Measurements from ENCODE around the gene ECM1.

The ECM1 gene

GRCh38 chr1:150558761-150559655, 51.1 kb downstream of the ECM1 start:
- no peak for DNase-seq (ENCODE audit: low read depth in 3 of 3)

GRCh38 chr1:150559656-150560010, 51.7 kb downstream of the ECM1 start:
- no peak for DNase-seq (ENCODE audit: low read depth in 3 of 3)

DNA sequence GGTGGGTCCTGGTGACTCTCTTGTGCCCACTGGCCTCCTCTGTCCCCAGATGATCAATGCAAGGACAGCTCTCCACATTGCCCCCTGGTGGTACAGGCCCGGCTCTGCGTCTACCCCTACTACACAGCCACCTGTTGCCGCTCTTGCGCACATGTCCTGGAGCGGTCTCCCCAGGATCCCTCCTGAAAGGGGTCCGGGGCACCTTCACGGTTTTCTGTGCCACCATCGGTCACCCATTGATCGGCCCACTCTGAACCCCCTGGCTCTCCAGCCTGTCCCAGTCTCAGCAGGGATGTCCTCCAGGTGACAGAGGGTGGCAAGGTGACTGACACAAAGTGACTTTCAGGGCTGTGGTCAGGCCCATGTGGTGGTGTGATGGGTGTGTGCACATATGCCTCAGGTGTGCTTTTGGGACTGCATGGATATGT, 52.1 kb downstream of the ECM1 start:
- peak; percentile 58 to 73 (median 70) for DNase-seq (ENCODE audit: low read depth in 3 of 3)

DNA sequence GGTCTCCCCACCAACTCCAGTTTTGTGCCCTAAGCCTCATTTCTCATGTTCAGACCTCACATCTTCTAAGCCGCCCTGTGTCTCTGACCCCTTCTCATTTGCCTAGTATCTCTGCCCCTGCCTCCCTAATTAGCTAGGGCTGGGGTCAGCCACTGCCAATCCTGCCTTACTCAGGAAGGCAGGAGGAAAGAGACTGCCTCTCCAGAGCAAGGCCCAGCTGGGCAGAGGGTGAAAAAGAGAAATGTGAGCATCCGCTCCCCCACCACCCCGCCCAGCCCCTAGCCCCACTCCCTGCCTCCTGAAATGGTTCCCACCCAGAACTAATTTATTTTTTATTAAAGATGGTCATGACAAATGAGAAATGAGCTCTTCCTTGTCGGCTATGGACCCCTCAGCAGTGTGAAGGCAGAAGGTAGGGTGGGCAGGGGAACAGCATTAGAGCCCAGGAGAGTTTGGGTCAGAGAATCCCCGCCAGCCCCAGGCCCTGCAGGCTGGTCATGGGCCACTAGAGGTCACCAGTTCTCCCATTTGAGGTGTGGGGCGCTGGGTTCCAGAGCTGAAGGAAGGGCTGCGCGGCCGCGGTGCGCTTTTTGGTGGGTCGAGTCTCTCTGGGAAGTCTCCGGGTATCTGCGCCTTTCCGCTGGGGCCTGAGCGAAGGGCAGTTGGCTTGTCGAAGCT, 52.8 kb downstream of the ECM1 start:
- peak; percentile 69 to 85 (median 77) for DNase-seq (ENCODE audit: low read depth in 3 of 3)

- DNase-seq (ENCODE audit: low read depth in 3 of 3), result peak in 2 of 3 experiments; percentile 46 to 73
Measured at GRCh38 chr1:150561254-150561973, 53.5 kb downstream of the ECM1 start.

DNA sequence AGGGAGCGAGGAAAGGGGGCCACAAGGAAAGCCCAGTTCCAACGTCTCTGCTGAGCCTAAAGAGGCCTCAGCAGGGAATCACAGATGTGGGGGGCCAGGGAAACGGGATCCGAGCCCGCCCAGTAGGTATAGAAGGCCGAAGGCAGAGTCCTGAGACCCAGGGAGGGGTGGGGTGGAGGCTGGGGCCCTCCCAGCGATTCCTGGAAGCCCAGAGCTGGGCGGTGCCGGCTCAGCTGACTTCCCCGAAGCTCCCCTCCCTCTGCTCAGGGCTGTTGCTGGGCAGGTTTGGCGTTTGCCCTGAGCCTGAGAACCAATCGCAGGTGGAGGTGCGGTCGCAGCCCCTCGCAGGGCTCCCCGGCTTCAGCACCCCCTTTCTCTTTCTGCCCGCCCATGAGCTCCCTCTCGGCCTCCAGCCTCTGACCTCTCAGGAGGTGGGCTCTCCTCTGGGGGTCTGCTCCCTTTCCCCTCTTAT, 54.1 kb downstream of the ECM1 start:
- DNase-seq (ENCODE audit: low read depth in 3 of 3), result peak; percentile 74 to 90 (median 75)

- peak in 2 of 3 experiments; percentile 63 to 78 for DNase-seq (ENCODE audit: low read depth in 3 of 3)
Measured at GRCh38 chr1:150562446-150563339, 54.8 kb downstream of the ECM1 start.
